HepG2 (cell line): ENCODE data around the gene SNX30. TPM values are rescaled to one million over a fixed set of nuclear protein-coding genes. Genes with fewer than 3 reads are reported as not detected.

Experiments used
- ATAC-seq: fragments of 200-7000 bp; cut with Tn5 transposase; 3 replicates; pipeline ENCODE4 v1.9.1; 2020; ENCODE audit warnings: mild to moderate bottlenecking, moderate library complexity
- BruUV-seq: library from RNA; stranded (reverse); fragments of 400-500 nt; replicated peaks from 2 replicates; lab custom pipeline; 2021; lab: Mats Ljungman, UMichigan
- CTCF ChIA-PET: fragments of 300-600 bp; formaldehyde crosslinking; extraction: SDS; loops from one replicate; lab custom pipeline; 2021; ENCODE audit warnings: low total read pairs, inconsistent platforms, low intra/inter-chr PET ratio; lab: Yijun Ruan, JAX
- POLR2A ChIA-PET: fragments of 350-600 bp; sonication (Branson Sonifier 250); formaldehyde crosslinking; loops from one replicate; lab custom pipeline; 2020; ENCODE audit warnings: antibody characterized with exemption, inconsistent platforms; lab: Yijun Ruan, JAX
- DNase-seq: peaks from one replicate; pipeline ENCODE4 v3.0.0-alpha.2; 2015; ENCODE audit warnings: low spot score
- FAIRE-seq: peaks from 3 replicates; lab custom pipeline; 2011; peaks lifted over from hg19 to GRCh38; lab: Jason Lieb, UNC
- H2AFZ ChIP-seq: one replicate; pipeline ENCODE4 v1.6.1; 2011; ENCODE audit warnings: low read length, inconsistent platforms
- H3K27ac ChIP-seq: fragments of 300-600 bp; 3 replicates; pipeline ENCODE4 v1.8.0; 2011; ENCODE audit warnings: mixed run types, mild to moderate bottlenecking, mixed read lengths, low read length, inconsistent platforms; ENCODE audit not compliant: insufficient read depth; ENCODE audit errors: extremely low read length
- H3K27me3 ChIP-seq, 2 experiments: fragments of 200-600 bp in 1 of 2; 2 replicates in 1 of 2; 3 replicates in 1 of 2; pipeline versions ENCODE4 v1.6.0 to v1.8.0; 2011; ENCODE audit warnings: low read length in 2 of 2, mild to moderate bottlenecking in 2 of 2, moderate library complexity in 2 of 2, inconsistent platforms in 1 of 2; ENCODE audit not compliant: insufficient read depth in 2 of 2, control insufficient read depth in 1 of 2
- H3K36me3 ChIP-seq, 2 experiments: fragments of 200-600 bp in 1 of 2; replicated peaks in 1 of 2; 2 replicates in 1 of 2; 3 replicates in 1 of 2; pipeline versions ENCODE4 v1.5.1 to v1.8.0; 2011; ENCODE audit warnings: low read length in 2 of 2, inconsistent platforms in 1 of 2; ENCODE audit not compliant: insufficient read depth in 2 of 2, control insufficient read depth in 1 of 2
- H3K4me1 ChIP-seq: 2 replicates; pipeline ENCODE4 v1.5.1; 2012; ENCODE audit warnings: low read length, inconsistent platforms; ENCODE audit not compliant: insufficient read depth
- H3K4me2 ChIP-seq: 2 replicates; pipeline ENCODE4 v1.6.0; 2011; ENCODE audit warnings: low read depth, low read length, inconsistent platforms
- H3K4me3 ChIP-seq, 3 experiments: fragments of 200-600 bp in 1 of 3; sonication (generic), shearing (Covaris generic) in 1 of 3; replicated peaks in 1 of 3; 2 replicates each; pipeline ENCODE4 v1.5.1; 2011 to 2016; ENCODE audit warnings: low read length in 3 of 3, inconsistent platforms in 2 of 3, low read depth in 2 of 3, mild to moderate bottlenecking in 2 of 3, control low read depth in 1 of 3, mixed read lengths in 1 of 3; ENCODE audit not compliant: insufficient read depth in 1 of 3
- H3K79me2 ChIP-seq: one replicate; pipeline ENCODE4 v1.6.1; 2011; ENCODE audit warnings: low read length, inconsistent platforms; ENCODE audit not compliant: insufficient read depth
- H3K9ac ChIP-seq: 2 replicates; pipeline ENCODE4 v1.6.0; 2011; ENCODE audit warnings: mild to moderate bottlenecking, low read depth, low read length, inconsistent platforms; ENCODE audit not compliant: insufficient read depth
- H3K9me3 ChIP-seq: 2 replicates; pipeline ENCODE4 v1.5.1; 2012; ENCODE audit warnings: mild to moderate bottlenecking, low read length
- H4K20me1 ChIP-seq: 2 replicates; pipeline ENCODE4 v1.6.0; 2011; ENCODE audit warnings: inconsistent platforms, mild to moderate bottlenecking, low read length, moderate library complexity; ENCODE audit not compliant: insufficient read depth
- ARNT ChIP-seq: fragments of 450-650 bp; IDR thresholded peaks from 2 replicates; pipeline ENCODE4 v1.6.1; 2017
- CBX2 ChIP-seq, 2 experiments: fragments of 200-600 bp in 1 of 2; sonication (generic); formaldehyde crosslinking in 1 of 2; IDR thresholded peaks; 2 replicates each; pipeline versions ENCODE4 v1.7.0 to v1.8.1; 2018 to 2022; ENCODE audit warnings: low read depth in 2 of 2, low read length in 1 of 2, mild to moderate bottlenecking in 1 of 2, missing genetic modification reagents in 1 of 2
- HINFP ChIP-seq: sonication (generic); formaldehyde crosslinking; IDR thresholded peaks from 2 replicates; pipeline ENCODE4 v1.4.0; 2020; ENCODE audit warnings: low read depth, mild to moderate bottlenecking, missing genetic modification reagents
- HOXA3 ChIP-seq: sonication (generic); formaldehyde crosslinking; IDR thresholded peaks from 2 replicates; pipeline ENCODE4 v1.5.0; 2020; ENCODE audit warnings: missing genetic modification reagents
- KDM5B ChIP-seq: sonication (generic); formaldehyde crosslinking; IDR thresholded peaks from 2 replicates; pipeline ENCODE4 v1.4.0; 2020; ENCODE audit warnings: missing genetic modification reagents, mild to moderate bottlenecking, borderline replicate concordance
- NR2F2 ChIP-seq: IDR thresholded peaks from 2 replicates; pipeline ENCODE4 v1.6.1; 2012; ENCODE audit warnings: low read depth, inconsistent platforms, borderline replicate concordance
- PBX2 ChIP-seq: IDR thresholded peaks from 2 replicates; pipeline ENCODE4 v1.6.1; 2016; ENCODE audit warnings: control low read depth
- THAP8 ChIP-seq: sonication (generic); formaldehyde crosslinking; IDR thresholded peaks from 2 replicates; pipeline ENCODE4 v1.5.1; 2020; ENCODE audit warnings: missing genetic modification reagents, mild to moderate bottlenecking, borderline replicate concordance
- TRAFD1 ChIP-seq: sonication (generic); formaldehyde crosslinking; IDR thresholded peaks from 2 replicates; pipeline ENCODE4 v1.5.1; 2020; ENCODE audit warnings: missing genetic modification reagents, mild to moderate bottlenecking, borderline replicate concordance
- YEATS2 ChIP-seq: sonication (generic); formaldehyde crosslinking; IDR thresholded peaks from 2 replicates; pipeline ENCODE4 v1.4.0; 2020; ENCODE audit warnings: missing genetic modification reagents, borderline replicate concordance
- ZBTB21 ChIP-seq: sonication (generic); formaldehyde crosslinking; IDR thresholded peaks from 2 replicates; pipeline ENCODE4 v1.4.0; 2020; ENCODE audit warnings: missing genetic modification reagents
- ZFX ChIP-seq: sonication (generic); formaldehyde crosslinking; IDR thresholded peaks from 2 replicates; pipeline ENCODE4 v1.4.0; 2020; ENCODE audit warnings: mild to moderate bottlenecking, low read depth, missing genetic modification reagents, moderate library complexity
- ZNF142 ChIP-seq: sonication (generic); formaldehyde crosslinking; IDR thresholded peaks from 2 replicates; pipeline ENCODE4 v1.4.0; 2020; ENCODE audit warnings: missing genetic modification reagents
- ZNF883 ChIP-seq: sonication (generic); formaldehyde crosslinking; IDR thresholded peaks from 2 replicates; pipeline ENCODE4 v1.5.1; 2020; ENCODE audit warnings: mild to moderate bottlenecking, missing genetic modification reagents; ENCODE audit errors: not compliant biosample characterization
- WGBS: methylation state at CpG from one replicate; pipeline ENCODE4 v1.1.6; 2017; ENCODE audit warnings: low lambda C conversion rate; 5-methylcytosine and 5-hydroxymethylcytosine counted together
- in situ Hi-C: cut with HindIII; loops from 2 replicates; pipeline ENCODE4 v1.10.0; 2017; ENCODE audit warnings: low pct_unique_long_range_greater_than_20kb; ENCODE audit not compliant: extremely low pct_ligation_motif_present
- intact Hi-C: fragments of 100-400 bp; cut with micrococcal nuclease; formaldehyde crosslinking; loops from one replicate; pipeline ENCODE4 v1.10.0; 2022; ENCODE audit not compliant: unreplicated experiment
- polyA plus RNA-seq, 8 experiments: library from polyadenylated mRNA; depleted of rRNA in 3 of 8; stranded (reverse) in 7 of 8; unstranded in 1 of 8; fragments of >200 nt; fragmentation: Illumina TruSeq in 4 of 8; extraction: Trizol in 4 of 8; gene quantifications; 2 replicates each; pipeline versions ENCODE4 v1.2.1 to v1.2.3, GENCODE V29; 2011 to 2016; ENCODE audit warnings: low read depth in 4 of 8, missing spikeins in 1 of 8, mixed read lengths in 1 of 8; ENCODE audit not compliant: insufficient read depth in 1 of 8
- total RNA-seq, 5 experiments: library from RNA; depleted of rRNA; stranded (reverse); fragments of >200 nt; fragmentation: Illumina TruSeq; extraction: Trizol; gene quantifications; 2 replicates each; pipeline ENCODE4 v1.2.3, GENCODE V29; 2016; ENCODE audit warnings: low read depth in 1 of 5

SNX30 gene
- total and polyA plus RNA-seq, 2 of the 13 experiments (the other 11 are each of a cell fraction or from before 2014, with no cell fraction given): 4.4 to 12.4 TPM

- no peak overlapping the region for H3K9ac ChIP-seq
- H3K27me3 ChIP-seq: no peaks in the 10 kb centered on the region
- 94% methylated on average over 5 of the region's 5 CpGs for WGBS
- no peak overlapping the region for H3K4me3 ChIP-seq
- ATAC-seq (no peak), DNase-seq (no peak), FAIRE-seq (no peak)
- in situ Hi-C loops: no loop called here
- ChIA-PET CTCF (no interaction called here), POLR2A (no interaction called here)
- H3K36me3 ChIP-seq: no peaks in the 10 kb centered on the region
- no peaks in the 10 kb centered on the region for H3K4me1 ChIP-seq
- intact Hi-C loops: no loop called here
- H3K9me3 ChIP-seq: no peaks in the 10 kb centered on the region
- H3K4me2 ChIP-seq: no peak overlapping the region
- no peaks in the 10 kb centered on the region for H3K79me2 ChIP-seq
- no peak overlapping the region for H3K27ac ChIP-seq
- no peak overlapping the region for H2AFZ ChIP-seq
- no peaks in the 10 kb centered on the region for H4K20me1 ChIP-seq
- BruUV-seq: no TSS peak
- TF ChIP-seq HOXA3 (CRISPR knock-in tag): no peak
- TF ChIP-seq CBX2 (IDR thresholded peaks at IDR 0.05; ENCODE audit: low read depth, low read length): no peak
- TF ChIP-seq CBX2 (CRISPR knock-in tag; IDR thresholded peaks at IDR 0.05; ENCODE audit: low read depth): no peak
- TF ChIP-seq ZNF142 (CRISPR knock-in tag): no peak
- TF ChIP-seq YEATS2 (CRISPR knock-in tag): no peak
- no peak for TF ChIP-seq ZBTB21
- no peak for TF ChIP-seq ZFX (CRISPR knock-in tag)
- TF ChIP-seq THAP8: no peak
- TF ChIP-seq ZNF883: no peak
- no peak for TF ChIP-seq TRAFD1 (CRISPR knock-in tag)
- no peak for TF ChIP-seq NR2F2
- TF ChIP-seq KDM5B (CRISPR knock-in tag): no peak
- TF ChIP-seq HINFP (CRISPR knock-in tag): no peak
- no peak for TF ChIP-seq PBX2 (CRISPR knock-in tag)
- TF ChIP-seq ARNT: no peak
These were observed 134.2 kb downstream of the SNX30 start for GRCh38 chr9:112884721-112885120.
